ENCODE results near the gene MAP1LC3B2.

Gene MAP1LC3B2

GRCh38 chr12:116599285-116600136 is 40.3 kb downstream of the MAP1LC3B2 start:
- DNase-seq = no peak

DNA sequence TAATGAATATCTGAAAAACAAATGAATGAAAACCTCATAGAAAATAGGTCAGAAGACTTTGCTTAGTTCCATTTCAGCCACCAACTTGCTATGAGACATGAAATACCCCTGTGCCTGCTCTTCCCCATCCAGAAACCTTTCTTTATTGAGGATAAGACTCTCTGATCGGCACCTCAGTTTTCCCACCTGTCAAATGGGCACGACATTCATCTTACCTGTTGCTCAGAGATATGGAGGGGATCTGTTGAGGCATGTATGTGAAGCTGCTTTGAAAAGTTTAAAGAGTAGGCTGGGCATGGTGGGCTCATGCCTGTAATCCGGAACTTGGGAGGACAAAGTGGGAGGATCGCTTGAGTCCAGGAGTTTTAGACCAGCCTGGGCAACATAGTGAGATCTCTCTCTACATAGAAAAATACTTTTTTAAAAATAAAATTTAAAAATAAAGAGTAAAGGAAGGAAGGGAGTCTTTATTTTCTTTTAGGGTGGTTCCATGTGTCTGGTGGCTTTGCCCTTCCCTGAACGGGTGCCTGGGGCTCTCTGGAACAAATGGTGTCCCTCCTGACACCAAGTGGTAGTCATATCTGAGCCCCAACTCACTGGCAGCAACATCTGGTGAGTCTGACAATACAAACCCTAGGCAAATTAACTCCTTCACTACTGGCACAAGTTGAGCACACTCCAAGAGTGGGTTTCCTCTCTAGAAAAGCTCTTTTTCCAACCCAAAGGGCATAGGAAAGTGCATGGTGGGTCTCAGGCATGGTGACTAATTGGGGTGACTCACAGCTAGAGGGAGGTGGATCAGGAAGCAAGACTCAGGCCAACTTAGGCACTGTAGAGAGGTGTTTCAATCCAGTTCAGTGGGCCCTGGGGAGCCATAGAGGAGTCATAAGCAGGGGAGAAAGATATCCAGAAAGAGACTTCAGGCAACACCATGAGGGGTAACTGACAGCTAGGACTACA is 42.1 kb downstream of the MAP1LC3B2 start:
- DNase-seq = no peak

GRCh38 chr12:116601933-116602810 is 43.0 kb downstream of the MAP1LC3B2 start:
- no peak for DNase-seq

DNA sequence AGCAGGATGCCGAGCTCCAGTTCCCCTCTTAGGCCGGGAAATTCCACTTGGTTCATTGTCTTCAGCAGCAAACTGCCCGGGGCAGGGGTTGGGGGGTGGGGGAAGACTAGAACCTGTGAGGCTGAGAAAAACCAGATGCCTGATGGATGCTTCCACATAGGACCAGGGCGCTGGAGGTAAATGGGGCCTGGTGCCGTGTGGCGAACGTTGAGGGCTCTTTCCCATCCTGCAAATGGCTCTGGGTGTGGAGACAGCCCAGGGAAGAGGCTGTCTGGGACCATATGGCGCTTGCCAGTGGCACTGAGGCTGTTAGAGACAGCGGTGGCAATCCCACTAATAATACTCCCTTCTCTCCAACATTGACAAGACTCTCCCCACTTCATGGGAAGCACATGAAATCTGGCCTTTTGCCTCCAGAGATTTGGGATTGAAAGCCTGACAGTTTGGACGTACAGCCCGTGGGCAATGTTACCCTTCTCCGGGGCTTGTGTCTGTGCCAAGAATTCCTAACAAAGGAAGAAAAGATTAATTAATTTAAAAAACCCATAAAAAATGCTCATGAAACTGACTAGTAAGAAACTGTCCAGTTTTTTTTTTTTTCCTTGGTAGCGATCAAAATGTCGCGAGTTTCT is 44.5 kb downstream of the MAP1LC3B2 start:
- DNase-seq = no peak

GRCh38 chr12:116604178-116604895 is 45.2 kb downstream of the MAP1LC3B2 start:
- DNase-seq = no peak

- DNase-seq = no peak
These were observed 45.9 kb downstream of the MAP1LC3B2 start for GRCh38 chr12:116604951-116605641.

- DNase-seq = no peak
These were observed 47.2 kb downstream of the MAP1LC3B2 start for GRCh38 chr12:116606397-116606796.

DNA sequence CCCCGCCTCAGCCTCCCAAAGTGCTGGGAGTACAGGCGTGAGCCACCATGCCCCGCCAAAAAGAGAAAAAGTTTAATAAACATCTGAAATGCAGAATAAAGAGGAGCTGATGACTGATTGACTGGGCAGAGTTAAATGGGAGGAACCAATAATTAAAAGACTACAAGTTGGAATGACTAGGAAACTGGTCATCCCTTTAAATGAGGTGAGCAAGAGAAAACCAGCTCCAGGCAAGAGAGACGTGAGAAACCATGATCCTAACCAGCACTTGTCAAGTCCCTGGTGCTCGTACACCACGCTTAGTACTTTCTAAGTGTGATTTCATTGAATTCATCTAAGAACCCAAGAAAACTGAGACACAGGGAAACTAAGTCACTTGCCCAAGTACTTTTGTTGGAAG is 47.9 kb downstream of the MAP1LC3B2 start:
- no peak for DNase-seq

DNA sequence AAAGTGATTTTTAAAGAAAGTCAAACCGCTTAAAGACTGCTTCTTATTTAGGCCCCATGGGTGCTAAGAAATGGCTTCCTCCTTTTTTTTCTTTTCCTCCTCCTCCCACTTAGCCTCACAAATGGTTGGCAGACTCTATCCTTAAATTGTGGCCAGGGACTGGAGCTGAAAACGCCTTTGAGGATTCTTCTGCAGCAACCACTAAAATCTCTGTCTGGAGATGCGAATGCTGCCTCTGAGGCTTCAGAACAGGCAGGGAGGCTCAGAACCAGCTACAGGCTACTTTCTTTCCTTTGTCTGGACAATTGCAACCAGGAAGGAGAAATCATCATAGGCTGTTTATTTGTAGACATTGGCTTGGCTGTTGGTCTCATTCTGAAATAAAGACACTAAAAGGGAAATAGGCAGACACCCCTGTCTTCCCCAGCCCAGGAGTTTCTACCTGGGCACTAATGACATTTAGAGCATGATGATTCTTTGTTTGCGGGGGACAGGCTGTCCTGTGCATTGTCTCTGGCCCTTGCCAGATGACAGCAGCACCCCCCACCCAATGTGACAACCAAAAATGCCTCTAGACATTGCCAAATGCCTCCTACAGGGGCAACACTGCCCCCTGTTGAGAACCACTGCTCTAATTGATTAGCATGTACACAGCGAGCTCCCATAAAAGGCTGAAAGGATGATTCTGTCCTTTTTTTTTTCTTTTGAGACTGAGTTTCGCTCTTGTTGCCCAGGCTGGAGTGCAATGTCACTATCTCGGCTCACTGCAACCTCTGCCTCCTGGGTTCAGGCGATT is 50.3 kb downstream of the MAP1LC3B2 start:
- DNase-seq = no peak

- no peak for DNase-seq
These were observed 51.9 kb downstream of the MAP1LC3B2 start for GRCh38 chr12:116610971-116611541.

DNA sequence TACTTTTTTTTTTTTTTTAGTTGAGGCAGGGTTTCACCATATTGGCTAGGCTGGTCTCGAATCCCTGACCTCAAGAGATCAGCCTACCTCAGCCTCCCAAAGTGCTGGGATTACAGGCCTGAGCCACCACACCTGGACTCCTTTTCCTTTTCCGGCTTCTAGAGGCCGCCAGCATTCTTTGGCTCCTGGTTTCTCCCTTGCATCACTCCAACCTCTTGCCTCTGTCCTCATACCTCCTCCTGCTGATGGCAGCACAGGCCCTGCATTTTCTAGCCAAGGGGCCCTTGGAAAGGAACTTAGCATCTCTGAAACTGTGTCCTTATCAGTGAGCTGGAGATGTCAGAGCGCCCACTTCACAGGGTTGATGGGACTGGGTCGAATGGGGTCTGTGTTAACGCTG is 53.3 kb downstream of the MAP1LC3B2 start:
- DNase-seq = no peak

DNA sequence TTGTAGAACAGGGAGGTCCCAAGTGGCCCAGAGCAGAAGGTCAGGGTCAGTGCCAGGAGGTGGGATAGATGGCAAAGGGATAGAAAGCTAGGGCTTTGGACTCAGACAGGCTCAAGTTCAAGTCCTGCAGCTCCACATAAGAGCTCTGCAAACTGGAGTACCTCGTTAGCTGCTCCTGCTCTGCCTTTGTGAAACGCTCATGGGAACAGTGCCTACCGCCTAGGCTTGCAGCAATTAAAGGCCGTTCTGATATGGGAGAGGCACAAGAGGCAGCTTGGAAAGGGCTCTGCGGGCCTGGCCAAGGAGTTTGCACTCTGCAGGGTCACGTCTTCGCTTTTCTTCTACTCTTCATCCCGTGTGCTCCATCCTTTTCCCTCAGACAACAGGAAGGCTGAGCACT is 54.1 kb downstream of the MAP1LC3B2 start:
- DNase-seq = no peak

DNA sequence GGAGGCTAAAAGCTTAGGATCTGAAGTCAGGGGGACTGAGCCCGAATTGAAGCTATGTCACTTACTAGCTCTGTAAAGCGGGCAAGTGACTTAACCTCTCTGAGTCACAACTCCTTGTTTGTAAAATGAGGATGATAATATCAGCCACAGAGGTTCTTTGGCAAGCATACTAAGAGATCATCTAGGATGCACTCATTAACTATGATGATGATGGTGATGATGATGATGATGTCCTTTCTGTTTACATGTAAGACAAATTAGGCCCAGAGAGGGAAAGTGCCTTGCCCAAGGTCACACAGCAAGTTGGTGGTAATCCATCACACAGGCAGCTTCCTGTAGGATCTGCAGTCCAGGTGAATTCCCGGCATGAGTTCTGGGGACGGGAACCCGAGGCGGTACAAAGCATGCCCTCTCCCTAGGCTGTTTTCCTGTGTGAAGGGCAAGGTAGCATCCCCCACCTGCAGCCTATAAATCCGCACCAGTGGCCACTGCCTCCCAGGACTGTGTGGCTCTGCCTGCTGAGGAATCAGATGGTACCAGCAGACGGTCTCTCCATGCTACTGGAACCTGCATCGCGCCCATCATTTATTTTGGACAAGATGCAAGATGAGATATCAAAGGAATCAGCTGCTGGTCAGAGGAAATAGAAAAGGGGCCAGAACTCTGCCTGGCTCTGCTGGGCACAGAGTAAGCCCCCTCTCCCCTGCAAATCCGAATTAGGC is 55.2 kb downstream of the MAP1LC3B2 start:
- no peak for DNase-seq

- no peak for DNase-seq
These were observed 56.1 kb downstream of the MAP1LC3B2 start for GRCh38 chr12:116615141-116615861.

- no peak for DNase-seq
These were observed 57.5 kb downstream of the MAP1LC3B2 start for GRCh38 chr12:116616536-116617248.

GRCh38 chr12:116619246-116619645 is 60.1 kb downstream of the MAP1LC3B2 start:
- no peak for DNase-seq

GRCh38 chr12:116620124-116620491 is 60.9 kb downstream of the MAP1LC3B2 start:
- no peak for DNase-seq

Data from COR-L47 (cell line).